IMR-90 (cell line): Measurements from ENCODE around the gene FBRSL1.

Experiments used
- BHLHE40 ChIP-seq: fragments of 150-350 bp; IDR thresholded peaks from 2 replicates; pipeline ENCODE4 v1.6.1; 2016; ENCODE audit warnings: mild to moderate bottlenecking, low read depth, low read length
- CEBPB ChIP-seq: IDR thresholded peaks from 2 replicates; pipeline ENCODE4 v1.6.1; 2012; ENCODE audit warnings: low read depth, low read length, improper control_type of control experiment
- CHD1 ChIP-seq: IDR thresholded peaks from 2 replicates; pipeline ENCODE4 v1.6.1; 2012; ENCODE audit warnings: low read depth, low read length, improper control_type of control experiment
- ELK1 ChIP-seq: fragments of 150-350 bp; IDR thresholded peaks from 2 replicates; pipeline ENCODE4 v1.6.1; 2016; ENCODE audit warnings: low read depth, mild to moderate bottlenecking, low read length, moderate library complexity, borderline replicate concordance
- MAFK ChIP-seq: IDR thresholded peaks from 2 replicates; pipeline ENCODE4 v1.6.1; 2012; ENCODE audit warnings: low read depth, low read length, improper control_type of control experiment
- MXI1 ChIP-seq: IDR thresholded peaks from 2 replicates; pipeline ENCODE4 v1.6.1; 2012; ENCODE audit warnings: low read depth, mild to moderate bottlenecking, low read length, moderate library complexity, borderline replicate concordance
- NFE2L2 ChIP-seq: fragments of 150-350 bp; IDR thresholded peaks from 2 replicates; pipeline ENCODE4 v1.6.1; 2016; ENCODE audit warnings: low read depth, mild to moderate bottlenecking, low read length
- POLR2A ChIP-seq: IDR thresholded peaks from 2 replicates; pipeline ENCODE4 v1.6.1; 2012; ENCODE audit warnings: mild to moderate bottlenecking, low read depth, low read length
- RAD21 ChIP-seq: IDR thresholded peaks from 2 replicates; pipeline ENCODE4 v1.6.1; 2012; ENCODE audit warnings: low read length, improper control_type of control experiment
- RCOR1 ChIP-seq: IDR thresholded peaks from 2 replicates; pipeline ENCODE4 v1.6.1; 2012; ENCODE audit warnings: mild to moderate bottlenecking, low read length, improper control_type of control experiment; ENCODE audit not compliant: insufficient replicate concordance
- RFX5 ChIP-seq: IDR thresholded peaks from 2 replicates; pipeline ENCODE4 v1.8.0; 2012; ENCODE audit warnings: low read depth, mild to moderate bottlenecking, low read length, moderate library complexity
- SMC3 ChIP-seq: fragments of 150-350 bp; IDR thresholded peaks from 2 replicates; pipeline ENCODE4 v1.6.1; 2016; ENCODE audit warnings: low read depth, mild to moderate bottlenecking, antibody characterized with exemption, low read length, moderate library complexity
- USF2 ChIP-seq: fragments of 150-350 bp; IDR thresholded peaks from 2 replicates; pipeline ENCODE4 v1.6.1; 2017; ENCODE audit warnings: mild to moderate bottlenecking, antibody characterized with exemption, low read length, low read depth
- TF ChIP-seq, protein P1 (sequence below): conservative IDR thresholded peaks from 2 replicates; pipeline ENCODE4 v1.5.1; 2012; ENCODE audit warnings: mild to moderate bottlenecking, low read depth, low read length, improper control_type of control experiment

GRCh38 chr12:132554845-132555630 is 65.1 kb downstream of the FBRSL1 start:
- TF ChIP-seq, protein P1, sequence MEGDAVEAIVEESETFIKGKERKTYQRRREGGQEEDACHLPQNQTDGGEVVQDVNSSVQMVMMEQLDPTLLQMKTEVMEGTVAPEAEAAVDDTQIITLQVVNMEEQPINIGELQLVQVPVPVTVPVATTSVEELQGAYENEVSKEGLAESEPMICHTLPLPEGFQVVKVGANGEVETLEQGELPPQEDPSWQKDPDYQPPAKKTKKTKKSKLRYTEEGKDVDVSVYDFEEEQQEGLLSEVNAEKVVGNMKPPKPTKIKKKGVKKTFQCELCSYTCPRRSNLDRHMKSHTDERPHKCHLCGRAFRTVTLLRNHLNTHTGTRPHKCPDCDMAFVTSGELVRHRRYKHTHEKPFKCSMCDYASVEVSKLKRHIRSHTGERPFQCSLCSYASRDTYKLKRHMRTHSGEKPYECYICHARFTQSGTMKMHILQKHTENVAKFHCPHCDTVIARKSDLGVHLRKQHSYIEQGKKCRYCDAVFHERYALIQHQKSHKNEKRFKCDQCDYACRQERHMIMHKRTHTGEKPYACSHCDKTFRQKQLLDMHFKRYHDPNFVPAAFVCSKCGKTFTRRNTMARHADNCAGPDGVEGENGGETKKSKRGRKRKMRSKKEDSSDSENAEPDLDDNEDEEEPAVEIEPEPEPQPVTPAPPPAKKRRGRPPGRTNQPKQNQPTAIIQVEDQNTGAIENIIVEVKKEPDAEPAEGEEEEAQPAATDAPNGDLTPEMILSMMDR: peak; percentile 26
- no peak for TF ChIP-seq POLR2A
- TF ChIP-seq MAFK: no peak
- no peak for TF ChIP-seq USF2
- TF ChIP-seq CEBPB: no peak
- no peak for TF ChIP-seq ELK1
- no peak for TF ChIP-seq NFE2L2
- no peak for TF ChIP-seq RFX5
- TF ChIP-seq RAD21: 0 out of 2 replicates have a peak, but pooled peaks have one; percentile 14
- TF ChIP-seq RCOR1: no peak
- no peak for TF ChIP-seq MXI1
- TF ChIP-seq SMC3: peak; percentile 8; the same call in 1 of the 2 replicates
- TF ChIP-seq CHD1: no peak
- TF ChIP-seq BHLHE40: no peak
